IMR-90 (cell line): ENCODE results near the gene MAGI1.

Source experiments
- BHLHE40 ChIP-seq: fragments of 150-350 bp; IDR thresholded peaks from 2 replicates; pipeline ENCODE4 v1.6.1; 2016; ENCODE audit warnings: mild to moderate bottlenecking, low read depth, low read length
- CEBPB ChIP-seq: IDR thresholded peaks from 2 replicates; pipeline ENCODE4 v1.6.1; 2012; ENCODE audit warnings: low read depth, low read length, improper control_type of control experiment
- CHD1 ChIP-seq: IDR thresholded peaks from 2 replicates; pipeline ENCODE4 v1.6.1; 2012; ENCODE audit warnings: low read depth, low read length, improper control_type of control experiment
- MAZ ChIP-seq: IDR thresholded peaks from 2 replicates; pipeline ENCODE4 v1.6.1; 2012; ENCODE audit warnings: low read depth, mild to moderate bottlenecking, low read length, improper control_type of control experiment, moderate library complexity, borderline replicate concordance
- MXI1 ChIP-seq: IDR thresholded peaks from 2 replicates; pipeline ENCODE4 v1.6.1; 2012; ENCODE audit warnings: low read depth, mild to moderate bottlenecking, low read length, moderate library complexity, borderline replicate concordance
- NFE2L2 ChIP-seq: fragments of 150-350 bp; IDR thresholded peaks from 2 replicates; pipeline ENCODE4 v1.6.1; 2016; ENCODE audit warnings: low read depth, mild to moderate bottlenecking, low read length
- POLR2A ChIP-seq: IDR thresholded peaks from 2 replicates; pipeline ENCODE4 v1.6.1; 2012; ENCODE audit warnings: mild to moderate bottlenecking, low read depth, low read length
- RAD21 ChIP-seq: IDR thresholded peaks from 2 replicates; pipeline ENCODE4 v1.6.1; 2012; ENCODE audit warnings: low read length, improper control_type of control experiment
- RCOR1 ChIP-seq: IDR thresholded peaks from 2 replicates; pipeline ENCODE4 v1.6.1; 2012; ENCODE audit warnings: mild to moderate bottlenecking, low read length, improper control_type of control experiment; ENCODE audit not compliant: insufficient replicate concordance
- RFX5 ChIP-seq: IDR thresholded peaks from 2 replicates; pipeline ENCODE4 v1.8.0; 2012; ENCODE audit warnings: low read depth, mild to moderate bottlenecking, low read length, moderate library complexity
- SMC3 ChIP-seq: fragments of 150-350 bp; IDR thresholded peaks from 2 replicates; pipeline ENCODE4 v1.6.1; 2016; ENCODE audit warnings: low read depth, mild to moderate bottlenecking, antibody characterized with exemption, low read length, moderate library complexity
- TF ChIP-seq, protein P1 (sequence below): conservative IDR thresholded peaks from 2 replicates; pipeline ENCODE4 v1.5.1; 2012; ENCODE audit warnings: mild to moderate bottlenecking, low read depth, low read length, improper control_type of control experiment
- TF ChIP-seq, protein P2 (sequence below): fragments of 150-350 bp; IDR thresholded peaks from 2 replicates; pipeline ENCODE4 v1.6.1; 2016; ENCODE audit warnings: low read depth, mild to moderate bottlenecking, low read length, moderate library complexity, borderline replicate concordance
- TF ChIP-seq, protein P3 (sequence below): fragments of 150-350 bp; IDR thresholded peaks from 2 replicates; pipeline ENCODE4 v1.6.1; 2017; ENCODE audit warnings: mild to moderate bottlenecking, antibody characterized with exemption, low read length, low read depth

DNA sequence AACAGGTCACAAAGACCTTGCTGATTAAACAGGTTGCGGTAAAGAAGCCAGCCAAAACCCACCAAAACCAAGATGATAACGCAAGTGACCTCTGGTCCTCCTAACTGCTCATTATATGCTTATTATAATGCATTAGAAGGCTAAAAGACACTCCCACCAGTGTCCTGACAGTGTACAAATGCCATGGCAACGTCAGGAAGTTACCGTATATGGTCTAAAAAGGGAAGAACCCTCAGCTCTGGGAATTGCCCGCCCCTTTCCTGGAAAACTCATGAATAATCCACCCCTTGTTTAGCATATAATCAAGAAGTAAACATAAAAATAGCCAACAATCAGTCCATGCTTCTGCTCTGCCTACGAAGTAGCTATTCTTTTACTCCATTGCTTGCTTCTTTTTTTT is 108.1 kb downstream of the MAGI1 start:
- TF ChIP-seq MAZ (no peak), POLR2A (no peak), BHLHE40 (no peak), SMC3 (no peak), RAD21 (no peak), CEBPB (no peak), RFX5 (no peak), NFE2L2 (no peak), MXI1 (no peak), CHD1 (no peak), RCOR1 (no peak)
- TF ChIP-seq, protein P1, sequence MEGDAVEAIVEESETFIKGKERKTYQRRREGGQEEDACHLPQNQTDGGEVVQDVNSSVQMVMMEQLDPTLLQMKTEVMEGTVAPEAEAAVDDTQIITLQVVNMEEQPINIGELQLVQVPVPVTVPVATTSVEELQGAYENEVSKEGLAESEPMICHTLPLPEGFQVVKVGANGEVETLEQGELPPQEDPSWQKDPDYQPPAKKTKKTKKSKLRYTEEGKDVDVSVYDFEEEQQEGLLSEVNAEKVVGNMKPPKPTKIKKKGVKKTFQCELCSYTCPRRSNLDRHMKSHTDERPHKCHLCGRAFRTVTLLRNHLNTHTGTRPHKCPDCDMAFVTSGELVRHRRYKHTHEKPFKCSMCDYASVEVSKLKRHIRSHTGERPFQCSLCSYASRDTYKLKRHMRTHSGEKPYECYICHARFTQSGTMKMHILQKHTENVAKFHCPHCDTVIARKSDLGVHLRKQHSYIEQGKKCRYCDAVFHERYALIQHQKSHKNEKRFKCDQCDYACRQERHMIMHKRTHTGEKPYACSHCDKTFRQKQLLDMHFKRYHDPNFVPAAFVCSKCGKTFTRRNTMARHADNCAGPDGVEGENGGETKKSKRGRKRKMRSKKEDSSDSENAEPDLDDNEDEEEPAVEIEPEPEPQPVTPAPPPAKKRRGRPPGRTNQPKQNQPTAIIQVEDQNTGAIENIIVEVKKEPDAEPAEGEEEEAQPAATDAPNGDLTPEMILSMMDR, result no peak
- TF ChIP-seq, protein P2, sequence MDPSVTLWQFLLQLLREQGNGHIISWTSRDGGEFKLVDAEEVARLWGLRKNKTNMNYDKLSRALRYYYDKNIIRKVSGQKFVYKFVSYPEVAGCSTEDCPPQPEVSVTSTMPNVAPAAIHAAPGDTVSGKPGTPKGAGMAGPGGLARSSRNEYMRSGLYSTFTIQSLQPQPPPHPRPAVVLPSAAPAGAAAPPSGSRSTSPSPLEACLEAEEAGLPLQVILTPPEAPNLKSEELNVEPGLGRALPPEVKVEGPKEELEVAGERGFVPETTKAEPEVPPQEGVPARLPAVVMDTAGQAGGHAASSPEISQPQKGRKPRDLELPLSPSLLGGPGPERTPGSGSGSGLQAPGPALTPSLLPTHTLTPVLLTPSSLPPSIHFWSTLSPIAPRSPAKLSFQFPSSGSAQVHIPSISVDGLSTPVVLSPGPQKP, result no peak
- TF ChIP-seq, protein P3, sequence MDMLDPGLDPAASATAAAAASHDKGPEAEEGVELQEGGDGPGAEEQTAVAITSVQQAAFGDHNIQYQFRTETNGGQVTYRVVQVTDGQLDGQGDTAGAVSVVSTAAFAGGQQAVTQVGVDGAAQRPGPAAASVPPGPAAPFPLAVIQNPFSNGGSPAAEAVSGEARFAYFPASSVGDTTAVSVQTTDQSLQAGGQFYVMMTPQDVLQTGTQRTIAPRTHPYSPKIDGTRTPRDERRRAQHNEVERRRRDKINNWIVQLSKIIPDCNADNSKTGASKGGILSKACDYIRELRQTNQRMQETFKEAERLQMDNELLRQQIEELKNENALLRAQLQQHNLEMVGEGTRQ, result no peak
